GM12878 (cell line): ENCODE results near the gene PARVA. TPM values are rescaled to one million over a fixed set of nuclear protein-coding genes. Genes with fewer than 3 reads are reported as not detected.

Source experiments
- ATAC-seq: fragments of 200-7000 bp; cut with Tn5 transposase; 3 replicates; pipeline ENCODE4 v1.9.1; 2020; ENCODE audit warnings: mild to moderate bottlenecking, moderate library complexity
- BruUV-seq: library from RNA; stranded (reverse); fragments of 400-500 nt; replicated peaks from 2 replicates; lab custom pipeline; 2021; lab: Mats Ljungman, UMichigan
- CTCF ChIA-PET: fragments of 300-600 bp; sonication (Branson Sonifier 250); formaldehyde crosslinking; extraction: SDS; loops from one replicate; lab custom pipeline; 2021; ENCODE audit warnings: inconsistent platforms; lab: Yijun Ruan, JAX
- POLR2A ChIA-PET: fragments of 350-600 bp; formaldehyde crosslinking; extraction: SDS; loops from one replicate; lab custom pipeline; 2021; ENCODE audit warnings: inconsistent platforms; lab: Charles Lee
- RAD21 ChIA-PET: fragments of 300-600 bp; sonication (Branson Sonifier 250); formaldehyde crosslinking; loops from one replicate; lab custom pipeline; 2023; ENCODE audit warnings: antibody characterized with exemption; ENCODE audit not compliant: unreplicated experiment; lab: Charles Lee
- SMC1A ChIA-PET: fragments of 300-600 bp; sonication (Branson Sonifier 250); formaldehyde crosslinking; loops from one replicate; lab custom pipeline; 2023; ENCODE audit not compliant: unreplicated experiment, uncharacterized antibody; lab: Charles Lee
- DNase-seq: peaks from one replicate; pipeline ENCODE4 v3.0.0-alpha.2; 2011; ENCODE audit warnings: low read depth, low spot score
- FAIRE-seq: peaks from 3 replicates; lab custom pipeline; 2011; peaks lifted over from hg19 to GRCh38; lab: Jason Lieb, UNC
- H2AFZ ChIP-seq: 2 replicates; pipeline ENCODE4 v1.6.0; 2011; ENCODE audit warnings: low read depth, low read length, control low read depth; ENCODE audit not compliant: control insufficient read depth
- H3K27ac ChIP-seq: 2 replicates; pipeline ENCODE4 v1.5.1; 2011; ENCODE audit warnings: control low read depth; ENCODE audit not compliant: control insufficient read depth, insufficient read depth
- H3K27me3 ChIP-seq, 2 experiments: replicated peaks in 1 of 2; 2 replicates each; pipeline versions ENCODE4 v1.6.0 to v1.6.1; 2011; ENCODE audit warnings: low read length in 1 of 2; ENCODE audit not compliant: control insufficient read depth in 2 of 2, insufficient read depth in 2 of 2
- H3K36me3 ChIP-seq, 2 experiments: 2 replicates each; pipeline ENCODE4 v1.5.1; 2011; ENCODE audit warnings: low read length in 1 of 2; ENCODE audit not compliant: control insufficient read depth in 2 of 2, insufficient read depth in 2 of 2
- H3K4me1 ChIP-seq: 2 replicates; pipeline ENCODE4 v1.6.1; 2011; ENCODE audit warnings: mild to moderate bottlenecking, low read length, moderate library complexity, mixed read lengths; ENCODE audit not compliant: control insufficient read depth, insufficient read depth
- H3K4me2 ChIP-seq: 2 replicates; pipeline ENCODE4 v1.6.0; 2011; ENCODE audit warnings: control low read depth; ENCODE audit not compliant: control insufficient read depth, insufficient read depth
- H3K4me3 ChIP-seq: fragments of 200-600 bp; sonication (generic); 2 replicates; pipeline ENCODE4 v1.5.1; 2016
- H3K79me2 ChIP-seq: 2 replicates; pipeline ENCODE4 v1.6.0; 2011; ENCODE audit warnings: low read length; ENCODE audit not compliant: control insufficient read depth, insufficient read depth
- H3K9ac ChIP-seq: 2 replicates; pipeline ENCODE4 v1.8.0; 2011; ENCODE audit warnings: low read length, control low read depth, mixed read lengths; ENCODE audit not compliant: control insufficient read depth, insufficient read depth
- H3K9me3 ChIP-seq: replicated peaks from 3 replicates; pipeline ENCODE4 v1.5.1; 2011; ENCODE audit warnings: mild to moderate bottlenecking, low read length; ENCODE audit not compliant: control insufficient read depth, insufficient read depth
- H4K20me1 ChIP-seq: 2 replicates; pipeline ENCODE4 v1.6.0; 2011; ENCODE audit not compliant: control insufficient read depth, insufficient read depth
- ATF2 ChIP-seq: IDR thresholded peaks from 2 replicates; pipeline ENCODE4 v1.6.1; 2012; ENCODE audit warnings: low read length, inconsistent platforms
- CREM ChIP-seq: IDR thresholded peaks from 2 replicates; pipeline ENCODE4 v1.6.1; 2014; ENCODE audit warnings: antibody characterized with exemption, low read depth
- EGR1 ChIP-seq, 2 experiments: IDR thresholded peaks; 1 replicate in 1 of 2; 2 replicates in 1 of 2; pipeline ENCODE4 v1.6.1; 2011 to 2012; ENCODE audit warnings: low read depth in 2 of 2, low read length in 2 of 2, borderline replicate concordance in 1 of 2, mild to moderate bottlenecking in 1 of 2, moderate library complexity in 1 of 2
- HDAC6 ChIP-seq: fragments of 200-600 bp; sonication (generic); IDR thresholded peaks from one replicate; pipeline ENCODE4 v1.8.0; 2017; ENCODE audit warnings: antibody characterized with exemption; ENCODE audit not compliant: unreplicated experiment
- PML ChIP-seq: IDR thresholded peaks from 2 replicates; pipeline ENCODE4 v1.6.1; 2012; ENCODE audit warnings: low read length, inconsistent platforms
- SIX5 ChIP-seq: IDR thresholded peaks from 2 replicates; pipeline ENCODE4 v1.6.1; 2011; ENCODE audit warnings: mild to moderate bottlenecking, low read depth, low read length, moderate library complexity; ENCODE audit not compliant: severe bottlenecking
- TCF7 ChIP-seq: IDR thresholded peaks from 2 replicates; pipeline ENCODE4 v1.6.1; 2014; ENCODE audit warnings: antibody characterized with exemption, borderline replicate concordance
- USF2 ChIP-seq: IDR thresholded peaks from 2 replicates; pipeline ENCODE4 v1.6.1; 2011; ENCODE audit warnings: low read depth, low read length, improper control_type of control experiment, borderline replicate concordance
- ZNF24 ChIP-seq: fragments of 450-650 bp; IDR thresholded peaks from 2 replicates; pipeline ENCODE4 v1.6.1; 2017; ENCODE audit warnings: antibody characterized with exemption, mild to moderate bottlenecking
- WGBS: methylation state at CpG from one replicate; pipeline ENCODE4 v1.1.6; 2016; ENCODE audit warnings: low lambda C conversion rate; ENCODE audit not compliant: insufficient replicate concordance, insufficient coverage; ENCODE audit errors: missing lambda C conversion rate; 5-methylcytosine and 5-hydroxymethylcytosine counted together
- in situ Hi-C: fragments of 300-500 bp; cut with MboI; formaldehyde crosslinking; loops from 9 replicates; pipeline ENCODE4 v1.14.3; 2018; ENCODE audit warnings: mixed read lengths
- intact Hi-C: fragments of 100-400 bp; cut with micrococcal nuclease; formaldehyde crosslinking; loops from one replicate; pipeline ENCODE4 v1.14.2; 2022; ENCODE audit not compliant: unreplicated experiment
- polyA plus RNA-seq, 11 experiments: library from polyadenylated mRNA; depleted of rRNA in 4 of 11; unstranded in 6 of 11; stranded (reverse) in 5 of 11; fragments of >200 nt; fragmentation: Nextera tagmentation in 4 of 11; fragmentation: Illumina TruSeq in 1 of 11; extraction: Ambion mirVana in 4 of 11; extraction: Trizol in 1 of 11; gene quantifications; 1 replicate in 1 of 11; 2 replicates in 10 of 11; pipeline versions ENCODE4 v1.2.1 to v1.2.3, GENCODE V29; 2011 to 2016; ENCODE audit warnings: inconsistent platforms in 2 of 11, missing spikeins in 2 of 11, low read depth in 1 of 11
- total RNA-seq, 4 experiments: library from RNA; depleted of rRNA in 3 of 4; stranded (reverse); fragments of >200 nt in 3 of 4; fragmentation: Illumina TruSeq in 1 of 4; extraction: Trizol in 1 of 4; gene quantifications; 2 replicates each; pipeline versions ENCODE4 v1.2.1 to v1.2.3, GENCODE V29; 2013 to 2021

PARVA gene
- total and polyA plus RNA-seq, 10 of the 15 experiments (the other 5 are each of a cell fraction or from before 2014, with no cell fraction given), result 0.01 to 0.44 (median 0.03) TPM; not detected in 7

GRCh38 chr11:12404436-12404835, 27.1 kb downstream of the PARVA start:
- no peaks in the 10 kb centered on the region for H3K4me1 ChIP-seq
- H2AFZ ChIP-seq, result no peak overlapping the region
- no peak overlapping the region for H3K4me3 ChIP-seq
- no peaks in the 10 kb centered on the region for H3K9me3 ChIP-seq
- CTCF ChIA-PET, result no interaction called here
- BruUV-seq, result no TSS peak
- POLR2A ChIA-PET, result no interaction called here
- TF ChIP-seq CREM, result no peak
- TF ChIP-seq HDAC6, result no peak
- no peak for TF ChIP-seq PML
- TF ChIP-seq ZNF24, result no peak
- TF ChIP-seq TCF7, result no peak
- no peak for TF ChIP-seq USF2
- no peak for TF ChIP-seq SIX5
- no peak for TF ChIP-seq ATF2
- no peak for TF ChIP-seq EGR1 (IDR thresholded peaks at IDR 0.05; ENCODE audit: borderline replicate concordance in 1 of 2, low read depth in 2 of 2, low read length in 2 of 2)
- SMC1A ChIA-PET, result no interaction called here
- WGBS, result 67% methylated on average over 3 of the region's 3 CpGs
- no peak overlapping the region for H3K9ac ChIP-seq
- no peaks in the 10 kb centered on the region for H4K20me1 ChIP-seq
- in situ Hi-C loops, result no loop called here
- H3K27me3 ChIP-seq, result no peaks in the 10 kb centered on the region
- no peak overlapping the region for H3K27ac ChIP-seq
- intact Hi-C loops, result no loop called here
- RAD21 ChIA-PET, result no interaction called here
- FAIRE-seq (no peak), DNase-seq (no peak), ATAC-seq (no peak)
- H3K4me2 ChIP-seq, result no peak overlapping the region
- no peaks in the 10 kb centered on the region for H3K36me3 ChIP-seq
- H3K79me2 ChIP-seq, result no peaks in the 10 kb centered on the region
